Heart right ventricle (tissue), 16 donors: ENCODE results near the gene ANKS4B. TPM values are rescaled to one million over a fixed set of nuclear protein-coding genes. Genes with fewer than 3 reads are reported as not detected.

Source experiments
- ATAC-seq, 8 donors: fragments of 200-7000 bp; cut with Tn5 transposase; one replicate each; pipeline ENCODE4 v1.9.1; 2020; ENCODE audit warnings: mild to moderate bottlenecking in 8 of 8, moderate library complexity in 8 of 8, moderate number of reproducible peaks in 1 of 8
- DNase-seq, 2 donors: peaks; one replicate each; pipeline ENCODE4 v3.0.0-alpha.2; 2020
- H3K27ac ChIP-seq, 10 donors: fragments of 200-600 bp; sonication (generic) in 2 of 10; one replicate each; pipeline versions ENCODE4 v1.5.0 to v1.8.0; 2020 to 2022; ENCODE audit warnings: mild to moderate bottlenecking in 3 of 10
- H3K27me3 ChIP-seq, 7 donors: fragments of 200-600 bp; one replicate each; pipeline ENCODE4 v1.8.0; 2021 to 2022; ENCODE audit warnings: mild to moderate bottlenecking in 2 of 7
- H3K36me3 ChIP-seq, 9 donors: fragments of 200-600 bp; sonication (generic) in 1 of 9; one replicate each; pipeline versions ENCODE4 v1.5.0 to v1.8.0; 2020 to 2022; ENCODE audit warnings: mild to moderate bottlenecking in 2 of 9
- H3K4me1 ChIP-seq, 9 donors: fragments of 200-600 bp; sonication (generic) in 1 of 9; one replicate each; pipeline versions ENCODE4 v1.5.0 to v1.8.0; 2020 to 2022; ENCODE audit warnings: mild to moderate bottlenecking in 4 of 9
- H3K4me3 ChIP-seq, 10 donors: fragments of 200-600 bp; sonication (generic) in 2 of 10; one replicate each; pipeline versions ENCODE4 v1.5.0 to v1.8.0; 2020 to 2022; ENCODE audit warnings: mild to moderate bottlenecking in 7 of 10, moderate library complexity in 2 of 10
- H3K9me3 ChIP-seq, 11 donors: fragments of 200-600 bp in 10 of 11; sonication (generic) in 2 of 11; one replicate each; pipeline versions ENCODE4 v1.5.0 to v1.8.0; 2013 to 2022; ENCODE audit warnings: mild to moderate bottlenecking in 2 of 11, control low read depth in 1 of 11, moderate library complexity in 1 of 11
- WGBS, 2 donors: extraction: QIAGEN DNeasy Blood & Tissue Kit; methylation state at CpG; one replicate each; pipeline ENCODE4 v1.1.7; 2013; ENCODE audit warnings: inconsistent platforms in 1 of 2; 5-methylcytosine and 5-hydroxymethylcytosine counted together
- intact Hi-C, 10 donors: fragments of 100-400 bp; cut with DNase I; formaldehyde crosslinking; loops; one replicate each; pipeline versions ENCODE4 v1.11.1 to v1.14.2; 2022
- polyA plus RNA-seq, 2 donors: library from polyadenylated mRNA; stranded (reverse); fragments of 200-250 nt; gene quantifications; one replicate each; pipeline ENCODE4 v1.2.3, GENCODE V29; 2013
- total RNA-seq, 10 donors: library from RNA; stranded (reverse); fragmentation: NEBNext Ultra II Directional in 3 of 10; extraction: Animal tissue kit (Norgen Biotek cat#: 25700) in 3 of 10; gene quantifications; one replicate each; pipeline versions ENCODE4 v1.2.1 to v1.2.4, GENCODE V29; 2021 to 2023
- TF ChIP-seq, protein P1 (sequence below), 9 donors: fragments of 200-600 bp; sonication (generic) in 2 of 9; IDR thresholded peaks; one replicate each; pipeline versions ENCODE4 v1.5.0 to v1.8.0; 2021 to 2022; ENCODE audit warnings: antibody characterized with exemption in 9 of 9, mild to moderate bottlenecking in 5 of 9, moderate library complexity in 1 of 9
- donor health status: Arrhythmogenic right ventricular cardiomyopathy.
- donor health status: ischemic (EF 13 %, LVEDD 7.1; RV severe dilation, severe dysfunction).
- donor health status: healthy with polysubstance abuse.
- donor health status: DM: no; HTN: yes; CAD: no.
- donor health status: DM: no; HTN: no; CAD: no.
- donor health status: ischemic (EF 25% LVEDD 6.9; RV normal size, moderate dysfunction).
- donor health status: ischemic (EF 25% LVEDD 5.7; RV mildly dilated, moderate dysfunction).
- donor health status: healthy.
- donor health status: DM: yes; HTN: yes; CAD: no.
- donor health status: Ischemic cardiomyopathy.
- donor health status: ischemic (EF 35%, LVEDD 5.7; RV mildly dilated, moderate dysfunction).
- donor health status: nonischemic (EF 11% LVEDD 7.7; RV severe dilation, severe dysfunction).
- donor health status: DM: yes; HTN: yes; CAD: no.
- donor health status: PGD.
- donor health status: ischemic (EF 29% LVEDD 5.4; RV normal size, mild dysfunction).
- donor health status: nonischemic (EF 23%, LVEDD 6.1; RV moderate dilation, normal function).

The ANKS4B gene
- total and polyA plus RNA-seq, 12 donors = not detected

GRCh38 chr16:21208446-21209230 is 24.9 kb upstream of the ANKS4B start:
- 65% methylated on average over 2 of the region's 2 CpGs for WGBS, 2 donors

DNA sequence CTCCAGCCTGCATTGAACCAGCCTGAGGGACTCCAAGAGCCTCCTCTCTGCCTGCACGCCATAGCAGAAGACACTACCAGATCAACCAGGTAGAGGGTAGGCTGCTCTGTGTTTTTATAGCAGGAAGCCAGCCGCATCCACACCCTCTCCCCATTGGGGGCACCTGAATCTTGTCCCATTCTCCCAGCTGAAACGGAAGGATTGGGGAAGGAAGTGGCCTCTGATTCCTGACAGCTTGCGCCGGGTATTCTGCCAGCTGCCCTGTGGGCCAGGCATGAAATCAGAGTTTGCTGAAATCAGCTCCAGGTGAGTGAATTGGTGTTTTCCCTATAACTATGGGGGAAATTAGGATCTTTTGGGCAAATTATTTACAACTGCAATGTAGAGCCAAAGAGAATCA is 22.0 kb upstream of the ANKS4B start, which contains the start of gene ZP2:
Gene ZP2 (minus strand): TSS at position 89 of the 400 bp plus-strand sequence. CDS start 27 bp downstream, at position 62.
- WGBS, 2 donors = 55 to 68% methylated on average over 5 of the region's 5 CpGs
- no peak for ATAC-seq
- TF ChIP-seq, protein P1, sequence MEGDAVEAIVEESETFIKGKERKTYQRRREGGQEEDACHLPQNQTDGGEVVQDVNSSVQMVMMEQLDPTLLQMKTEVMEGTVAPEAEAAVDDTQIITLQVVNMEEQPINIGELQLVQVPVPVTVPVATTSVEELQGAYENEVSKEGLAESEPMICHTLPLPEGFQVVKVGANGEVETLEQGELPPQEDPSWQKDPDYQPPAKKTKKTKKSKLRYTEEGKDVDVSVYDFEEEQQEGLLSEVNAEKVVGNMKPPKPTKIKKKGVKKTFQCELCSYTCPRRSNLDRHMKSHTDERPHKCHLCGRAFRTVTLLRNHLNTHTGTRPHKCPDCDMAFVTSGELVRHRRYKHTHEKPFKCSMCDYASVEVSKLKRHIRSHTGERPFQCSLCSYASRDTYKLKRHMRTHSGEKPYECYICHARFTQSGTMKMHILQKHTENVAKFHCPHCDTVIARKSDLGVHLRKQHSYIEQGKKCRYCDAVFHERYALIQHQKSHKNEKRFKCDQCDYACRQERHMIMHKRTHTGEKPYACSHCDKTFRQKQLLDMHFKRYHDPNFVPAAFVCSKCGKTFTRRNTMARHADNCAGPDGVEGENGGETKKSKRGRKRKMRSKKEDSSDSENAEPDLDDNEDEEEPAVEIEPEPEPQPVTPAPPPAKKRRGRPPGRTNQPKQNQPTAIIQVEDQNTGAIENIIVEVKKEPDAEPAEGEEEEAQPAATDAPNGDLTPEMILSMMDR (IDR thresholded peaks at IDR 0.05) = no peak
- DNase-seq = no peak
- no peaks in the 10 kb centered on the region for H3K36me3 ChIP-seq
- H3K9me3 ChIP-seq = no peaks in the 10 kb centered on the region
- peaks cover 0 to 40% (median 11%) of the 10 kb centered on the region in 7 donors for H3K27me3 ChIP-seq
- no peaks in the 10 kb centered on the region for H3K4me1 ChIP-seq
- H3K4me3 ChIP-seq = no peak within 1 kb of the TSS
- intact Hi-C loops = no loop called here
- no peak within 1 kb of the TSS for H3K27ac ChIP-seq

More at GRCh38 chr16:21208446-21209230, 24.9 kb upstream of the ANKS4B start:
- Histone ChIP-seq H3K4me3 (no peak overlapping the region), H3K4me1 (no peaks in the 10 kb centered on the region), H3K27me3 (peaks cover 0 to 29% (median 7%) of the 10 kb centered on the region in 7 donors), H3K36me3 (no peaks in the 10 kb centered on the region), H3K27ac (no peak overlapping the region), H3K9me3 (no peaks in the 10 kb centered on the region)
- intact Hi-C loops = no loop called here
- ATAC-seq = no peak
- TF ChIP-seq, protein P1 (IDR thresholded peaks at IDR 0.05) = no peak
- no peak for DNase-seq

DNA sequence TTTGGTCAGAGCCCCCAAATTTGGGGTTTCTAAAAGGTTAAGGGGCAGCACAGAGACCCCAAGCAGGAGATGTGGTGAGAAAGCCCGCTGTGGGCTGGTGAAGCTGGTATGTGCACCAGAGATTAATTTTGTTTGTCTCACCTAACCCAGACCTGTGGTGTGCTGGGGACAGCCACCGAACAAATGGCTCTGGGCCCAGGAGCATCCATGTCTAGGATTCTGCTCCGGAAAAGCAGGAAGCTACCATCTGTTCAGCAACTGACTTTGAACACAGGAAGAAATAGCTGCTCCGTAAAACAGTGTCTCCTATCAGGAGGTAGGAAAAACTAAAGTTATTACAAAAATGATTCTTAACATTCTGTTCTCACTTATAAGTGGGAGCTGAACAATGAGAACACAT is 19.4 kb upstream of the ANKS4B start:
- Histone ChIP-seq H3K27ac (no peak overlapping the region), H3K36me3 (no peaks in the 10 kb centered on the region), H3K27me3 (peaks cover 0 to 47% (median 22%) of the 10 kb centered on the region in 7 donors), H3K9me3 (no peaks in the 10 kb centered on the region), H3K4me1 (no peaks in the 10 kb centered on the region), H3K4me3 (no peak overlapping the region)
- ATAC-seq = no peak
- no peak for DNase-seq
- WGBS, 2 donors = 64 to 66% methylated on average over 4 of the region's 4 CpGs
- TF ChIP-seq, protein P1 (IDR thresholded peaks at IDR 0.05) = no peak
- intact Hi-C loops = no loop called here

GRCh38 chr16:21217121-21217520 is 16.4 kb upstream of the ANKS4B start:
- Histone ChIP-seq H3K27me3 (peaks cover 0 to 32% (median 20%) of the 10 kb centered on the region in 7 donors), H3K4me3 (no peak overlapping the region), H3K27ac (no peak overlapping the region), H3K9me3 (no peaks in the 10 kb centered on the region), H3K4me1 (no peaks in the 10 kb centered on the region), H3K36me3 (no peaks in the 10 kb centered on the region)
- DNase-seq (no peak), ATAC-seq (no peak)
- TF ChIP-seq, protein P1 (IDR thresholded peaks at IDR 0.05) = no peak
- intact Hi-C loops = no loop called here
- WGBS, 2 donors = 58 to 64% methylated on average over 2 of the region's 2 CpGs
